22Rv1 (cell line): ENCODE data around the gene GNG7.

ENCODE experiments used
- CTCF ChIP-seq: fragments of 450-650 bp; IDR thresholded peaks from 2 replicates; pipeline ENCODE4 v1.5.1; 2017; ENCODE audit warnings: mild to moderate bottlenecking
- ZFX ChIP-seq: fragments of 450-650 bp; IDR thresholded peaks from 2 replicates; pipeline ENCODE4 v1.6.1; 2017; ENCODE audit warnings: antibody characterized with exemption, borderline replicate concordance

DNA sequence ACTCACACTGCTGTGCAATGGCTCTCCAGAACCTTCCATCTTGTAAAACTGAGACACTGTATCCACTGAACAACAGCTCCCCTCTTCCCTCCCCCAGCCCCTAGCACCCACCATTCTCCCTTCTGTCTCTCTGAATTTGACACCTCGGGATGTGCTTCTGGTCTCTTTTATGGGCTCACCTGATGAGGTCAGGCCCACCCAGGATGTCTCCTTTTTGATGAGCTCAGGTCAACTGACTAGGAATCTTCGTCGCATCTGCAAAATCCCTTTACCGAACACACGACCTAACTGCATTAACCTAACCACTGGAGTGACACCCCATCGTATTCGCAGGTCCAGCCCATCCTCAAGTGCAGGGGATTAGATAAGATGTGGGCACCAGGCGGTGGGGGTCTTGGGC, 73.9 kb downstream of the GNG7 start:
- TF ChIP-seq CTCF = no peak
- TF ChIP-seq ZFX = no peak
